HepG2 (cell line): Measurements from ENCODE around the gene POC1A.

Source experiments
- AHR ChIP-seq: IDR thresholded peaks from 2 replicates; pipeline ENCODE4 v1.6.1; 2018; ENCODE audit warnings: missing genetic modification reagents, missing compliant biosample characterization
- EP300 ChIP-seq, 3 experiments: sonication (generic) in 1 of 3; formaldehyde crosslinking in 1 of 3; IDR thresholded peaks; 2 replicates each; pipeline versions ENCODE4 v1.5.1 to v1.6.1; 2011 to 2020; ENCODE audit warnings: low read depth in 2 of 3, low read length in 2 of 3, borderline replicate concordance in 1 of 3, improper control_type of control experiment in 1 of 3, mild to moderate bottlenecking in 1 of 3, missing genetic modification reagents in 1 of 3, moderate library complexity in 1 of 3
- FOXM1 ChIP-seq: sonication (generic); formaldehyde crosslinking; IDR thresholded peaks from 2 replicates; pipeline ENCODE4 v1.5.0; 2020; ENCODE audit warnings: missing genetic modification reagents
- JUND ChIP-seq: sonication (generic); formaldehyde crosslinking; IDR thresholded peaks from 2 replicates; pipeline ENCODE4 v1.8.0; 2022; ENCODE audit warnings: mild to moderate bottlenecking, missing genetic modification reagents
- KAT2B ChIP-seq: fragments of 150-350 bp; IDR thresholded peaks from 2 replicates; pipeline ENCODE4 v1.6.1; 2014; ENCODE audit warnings: low read depth, low read length, borderline replicate concordance
- MYC ChIP-seq: sonication (generic); formaldehyde crosslinking; IDR thresholded peaks from 2 replicates; pipeline ENCODE4 v1.9.0; 2021; ENCODE audit warnings: missing genetic modification reagents, borderline replicate concordance
- POLR2AphosphoS5 ChIP-seq: IDR thresholded peaks from 2 replicates; pipeline ENCODE4 v1.6.1; 2012; ENCODE audit warnings: low read depth, low read length
- SP2 ChIP-seq: sonication (generic); formaldehyde crosslinking; IDR thresholded peaks from 2 replicates; pipeline ENCODE4 v1.5.1; 2020; ENCODE audit warnings: mild to moderate bottlenecking, missing genetic modification reagents
- ZBTB1 ChIP-seq: sonication (generic); formaldehyde crosslinking; IDR thresholded peaks from 2 replicates; pipeline ENCODE4 v1.4.0; 2020; ENCODE audit warnings: missing genetic modification reagents, borderline replicate concordance
- ZHX2 ChIP-seq, 2 experiments: sonication (generic) in 1 of 2; formaldehyde crosslinking in 1 of 2; IDR thresholded peaks; 2 replicates each; pipeline versions ENCODE4 v1.6.1 to v1.9.0; 2014 to 2022; ENCODE audit warnings: antibody characterized with exemption in 1 of 2, borderline replicate concordance in 1 of 2, inconsistent platforms in 1 of 2, low read depth in 1 of 2, missing genetic modification reagents in 1 of 2
- ZNF383 ChIP-seq: sonication (generic); formaldehyde crosslinking; IDR thresholded peaks from 2 replicates; pipeline ENCODE4 v1.4.0; 2020; ENCODE audit warnings: missing genetic modification reagents, mild to moderate bottlenecking, borderline replicate concordance
- ZNF407 ChIP-seq: sonication (generic); formaldehyde crosslinking; IDR thresholded peaks from one replicate; pipeline ENCODE4 v1.5.1; 2020; ENCODE audit warnings: mild to moderate bottlenecking, missing genetic modification reagents; ENCODE audit errors: not compliant biosample characterization
- ZNF432 ChIP-seq: sonication (generic); formaldehyde crosslinking; IDR thresholded peaks from 2 replicates; pipeline ENCODE4 v1.5.0; 2020; ENCODE audit warnings: missing genetic modification reagents, mild to moderate bottlenecking, borderline replicate concordance

GRCh38 chr3:52057812-52058495 lies 96.3 kb downstream of the POC1A start:
- TF ChIP-seq EP300 (IDR thresholded peaks at IDR 0.05; ENCODE audit: low read depth in 2 of 2, low read length in 2 of 2), result no peak
- no peak for TF ChIP-seq EP300 (CRISPR knock-in tag; IDR thresholded peaks at IDR 0.05; ENCODE audit: borderline replicate concordance)
- no peak for TF ChIP-seq KAT2B
- TF ChIP-seq FOXM1, result no peak
- no peak for TF ChIP-seq SP2
- TF ChIP-seq JUND, result no peak
- no peak for TF ChIP-seq ZNF432 (CRISPR knock-in tag)
- TF ChIP-seq ZNF407, result no peak
- no peak for TF ChIP-seq AHR (CRISPR knock-in tag)
- no peak for TF ChIP-seq MYC (CRISPR knock-in tag)
- no peak for TF ChIP-seq POLR2AphosphoS5
- no peak for TF ChIP-seq ZNF383 (CRISPR knock-in tag)
- no peak for TF ChIP-seq ZHX2 (IDR thresholded peaks at IDR 0.05; ENCODE audit: low read depth)
- no peak for TF ChIP-seq ZHX2 (CRISPR knock-in tag; IDR thresholded peaks at IDR 0.05; ENCODE audit: borderline replicate concordance)
- TF ChIP-seq ZBTB1, result no peak
